Brain microvascular endothelial cell (primary cell): ENCODE measurements around the gene RHBDD2.
"Not testable (repeated sequence)": the region's sequence is repeated elsewhere in the genome, so short reads cannot be mapped to it uniquely, and the experiment has no call there.

Experiments used
- DNase-seq: peaks from one replicate; pipeline ENCODE4 v3.0.0-alpha.2; 2020
- H3K27ac ChIP-seq: fragments of 250-450 bp; sonication (Bioruptor Pico); 2 replicates; pipeline ENCODE4 v1.5.1; 2020; ENCODE audit warnings: mild to moderate bottlenecking, moderate library complexity
- H3K27me3 ChIP-seq: fragments of 250-450 bp; sonication (Bioruptor Pico); replicated peaks from 2 replicates; pipeline ENCODE4 v1.5.1; 2020; ENCODE audit warnings: mild to moderate bottlenecking
- H3K36me3 ChIP-seq: fragments of 250-450 bp; sonication (Bioruptor Pico); replicated peaks from 2 replicates; pipeline ENCODE4 v1.5.1; 2020; ENCODE audit warnings: mild to moderate bottlenecking
- H3K4me3 ChIP-seq: 2 replicates; pipeline ENCODE4 v1.5.1; 2011; ENCODE audit warnings: low read depth, mild to moderate bottlenecking, control low read depth, low read length, moderate library complexity
- in situ Hi-C: cut with HindIII; loops from 2 replicates; pipeline ENCODE4 v1.10.0; 2017; ENCODE audit warnings: low sequenced_read_pairs, low pct_ligation_motif_present
- TF ChIP-seq, protein P1 (sequence below): IDR thresholded peaks from 2 replicates; pipeline ENCODE4 v1.5.1; 2011; ENCODE audit warnings: low read depth, mild to moderate bottlenecking, moderate library complexity, low read length, control low read depth, inconsistent platforms; ENCODE audit errors: missing control alignments

The RHBDD2 gene

GRCh38 chr7:75905785-75906604 lies 27.2 kb downstream of the RHBDD2 start:
- in situ Hi-C loops, result no loop called here
- Histone ChIP-seq H3K36me3 (no peaks in the 10 kb centered on the region), H3K4me3 (no peak overlapping the region), H3K27ac (no peak overlapping the region), H3K27me3 (no peaks in the 10 kb centered on the region)
- TF ChIP-seq, protein P1, sequence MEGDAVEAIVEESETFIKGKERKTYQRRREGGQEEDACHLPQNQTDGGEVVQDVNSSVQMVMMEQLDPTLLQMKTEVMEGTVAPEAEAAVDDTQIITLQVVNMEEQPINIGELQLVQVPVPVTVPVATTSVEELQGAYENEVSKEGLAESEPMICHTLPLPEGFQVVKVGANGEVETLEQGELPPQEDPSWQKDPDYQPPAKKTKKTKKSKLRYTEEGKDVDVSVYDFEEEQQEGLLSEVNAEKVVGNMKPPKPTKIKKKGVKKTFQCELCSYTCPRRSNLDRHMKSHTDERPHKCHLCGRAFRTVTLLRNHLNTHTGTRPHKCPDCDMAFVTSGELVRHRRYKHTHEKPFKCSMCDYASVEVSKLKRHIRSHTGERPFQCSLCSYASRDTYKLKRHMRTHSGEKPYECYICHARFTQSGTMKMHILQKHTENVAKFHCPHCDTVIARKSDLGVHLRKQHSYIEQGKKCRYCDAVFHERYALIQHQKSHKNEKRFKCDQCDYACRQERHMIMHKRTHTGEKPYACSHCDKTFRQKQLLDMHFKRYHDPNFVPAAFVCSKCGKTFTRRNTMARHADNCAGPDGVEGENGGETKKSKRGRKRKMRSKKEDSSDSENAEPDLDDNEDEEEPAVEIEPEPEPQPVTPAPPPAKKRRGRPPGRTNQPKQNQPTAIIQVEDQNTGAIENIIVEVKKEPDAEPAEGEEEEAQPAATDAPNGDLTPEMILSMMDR, result no peak
- peak; percentile 35 for DNase-seq

- H3K4me3 ChIP-seq, result no peak overlapping the region
- no peaks in the 10 kb centered on the region for H3K27me3 ChIP-seq
- TF ChIP-seq, protein P1, result no peak
- in situ Hi-C loops, result no loop called here
- no peak overlapping the region for H3K27ac ChIP-seq
- DNase-seq, result no peak
- H3K36me3 ChIP-seq, result no peaks in the 10 kb centered on the region
Observed at GRCh38 chr7:75906991-75907667, 28.3 kb downstream of the RHBDD2 start.

GRCh38 chr7:75907668-75908039 lies 28.8 kb downstream of the RHBDD2 start:
- H3K36me3 ChIP-seq, in situ Hi-C loops, H3K27me3 ChIP-seq, H3K4me3 ChIP-seq, H3K27ac ChIP-seq, DNase-seq: not testable (repeated sequence)

DNA sequence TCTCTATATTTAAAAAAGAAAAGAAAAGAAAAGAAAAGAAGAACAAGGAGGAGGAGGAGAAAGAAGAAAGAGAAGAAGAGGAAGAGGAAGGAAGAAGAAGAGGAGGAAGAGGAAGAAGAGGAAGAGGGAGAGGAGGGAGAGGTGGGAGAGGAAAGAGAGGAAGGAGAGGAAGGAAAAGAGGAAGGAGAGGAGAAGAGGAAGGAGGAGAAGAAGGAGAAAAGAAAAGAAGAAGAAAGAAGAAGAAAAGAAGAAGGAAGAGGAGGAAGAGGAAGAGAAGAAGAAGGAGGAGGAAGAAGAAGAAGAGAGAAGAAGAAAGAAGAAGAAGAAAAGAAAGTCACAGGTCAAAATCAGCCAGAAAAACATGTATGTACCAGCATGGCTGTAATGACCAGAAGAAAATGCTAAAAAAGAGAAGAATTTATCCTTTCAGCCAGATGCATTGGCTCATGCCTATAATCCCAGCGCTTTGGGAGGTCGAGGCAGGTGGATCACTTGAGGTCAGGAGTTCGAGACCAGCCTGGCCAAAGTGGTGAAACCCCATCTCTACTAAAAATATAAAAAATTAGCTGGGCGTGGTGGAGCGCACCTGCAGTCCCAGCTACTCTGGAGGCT lies 30.8 kb downstream of the RHBDD2 start:
- no peak for DNase-seq
- TF ChIP-seq, protein P1, result no peak
- H3K4me3 ChIP-seq, result no peak overlapping the region
- H3K27me3 ChIP-seq, result no peaks in the 10 kb centered on the region
- H3K36me3 ChIP-seq, result no peaks in the 10 kb centered on the region
- in situ Hi-C loops, result no loop called here
- H3K27ac ChIP-seq, result no peak overlapping the region

DNA sequence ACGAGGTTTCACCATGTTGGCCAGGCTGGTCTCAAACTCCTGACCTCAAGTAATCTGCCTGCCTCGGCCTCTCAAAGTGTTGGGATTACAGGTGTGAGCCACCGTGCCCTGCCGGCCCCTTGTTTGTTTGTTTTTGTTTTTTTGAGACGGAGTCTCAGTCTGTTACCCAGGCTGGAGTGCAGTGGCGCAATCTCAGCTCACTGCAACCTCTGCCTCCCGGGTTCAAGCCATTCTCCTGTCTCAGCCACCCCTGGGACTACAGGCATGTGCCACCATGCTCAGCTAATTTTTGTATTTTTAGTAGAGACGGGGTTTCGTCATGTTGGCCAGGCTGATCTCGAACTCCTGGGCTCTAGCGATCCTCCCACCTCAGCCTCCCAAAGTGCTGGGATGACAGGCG lies 32.4 kb downstream of the RHBDD2 start:
- H3K27me3 ChIP-seq, DNase-seq, H3K27ac ChIP-seq, in situ Hi-C loops, H3K4me3 ChIP-seq, H3K36me3 ChIP-seq: not testable (repeated sequence)

- in situ Hi-C loops, result no loop called here
- Histone ChIP-seq H3K36me3 (no peaks in the 10 kb centered on the region), H3K4me3 (no peak overlapping the region), H3K27me3 (no peaks in the 10 kb centered on the region), H3K27ac (no peak overlapping the region)
- no peak for DNase-seq
- TF ChIP-seq, protein P1, result no peak
Observed at GRCh38 chr7:75913437-75913836, 34.6 kb downstream of the RHBDD2 start.
